Activated CD4-positive, alpha-beta T cell treated with anti-CD3 and anti-CD28 coated beads for 36 hours (primary cell): ENCODE data around the gene MAD2L2. TPM values are rescaled to one million over a fixed set of nuclear protein-coding genes. Genes with fewer than 3 reads are reported as not detected.
A peak's percentile ranks its signal among the peaks of the same experiment; 100 is the strongest.

ENCODE experiments used
- ATAC-seq: fragments of 200-7000 bp; cut with Tn5 transposase; one replicate; pipeline ENCODE4 v1.10.0; 2021; ENCODE audit warnings: mild to moderate bottlenecking, moderate library complexity
- CTCF ChIA-PET: fragments of 350-600 bp; sonication (Branson Sonifier 250); formaldehyde crosslinking; loops from one replicate; lab custom pipeline; 2021; ENCODE audit warnings: antibody characterized with exemption; lab: Charles Lee
- POLR2A ChIA-PET: fragments of 350-600 bp; sonication (Branson Sonifier 250); formaldehyde crosslinking; loops from one replicate; lab custom pipeline; 2021; ENCODE audit warnings: antibody characterized with exemption, inconsistent platforms; lab: Charles Lee
- DNase-seq: peaks from one replicate; pipeline ENCODE4 v3.0.0-alpha.2; 2020
- H3K27ac Mint-ChIP-seq: one replicate; pipeline ENCODE4 v1.8.0; 2021; ENCODE audit warnings: mixed read lengths
- H3K27me3 Mint-ChIP-seq: one replicate; pipeline ENCODE4 v1.8.0; 2021; ENCODE audit warnings: mixed read lengths
- H3K36me3 Mint-ChIP-seq: one replicate; pipeline ENCODE4 v1.8.0; 2021; ENCODE audit warnings: low read depth, mixed read lengths
- H3K4me1 Mint-ChIP-seq: one replicate; pipeline ENCODE4 v1.8.0; 2021; ENCODE audit warnings: mixed read lengths
- H3K4me3 Mint-ChIP-seq: one replicate; pipeline ENCODE4 v1.8.0; 2021; ENCODE audit warnings: mild to moderate bottlenecking, moderate library complexity, mixed read lengths
- H3K9me3 Mint-ChIP-seq: one replicate; pipeline ENCODE4 v1.8.0; 2021; ENCODE audit warnings: low read depth, mixed read lengths
- intact Hi-C, 2 experiments: fragments of 100-400 bp; cut with DNase I in 1 of 2; cut with micrococcal nuclease in 1 of 2; formaldehyde crosslinking; loops; one replicate each; pipeline versions ENCODE4 v1.14.2 to v1.15.1; 2022 to 2024; cut with DNase I, micrococcal nuclease
- total RNA-seq, 2 experiments: library from RNA; stranded (reverse); gene quantifications; one replicate each; pipeline ENCODE4 v1.2.3, GENCODE V29; 2021

The MAD2L2 gene
- total RNA-seq = 10 to 100 TPM; 70.4 to 71.5 TPM

DNA sequence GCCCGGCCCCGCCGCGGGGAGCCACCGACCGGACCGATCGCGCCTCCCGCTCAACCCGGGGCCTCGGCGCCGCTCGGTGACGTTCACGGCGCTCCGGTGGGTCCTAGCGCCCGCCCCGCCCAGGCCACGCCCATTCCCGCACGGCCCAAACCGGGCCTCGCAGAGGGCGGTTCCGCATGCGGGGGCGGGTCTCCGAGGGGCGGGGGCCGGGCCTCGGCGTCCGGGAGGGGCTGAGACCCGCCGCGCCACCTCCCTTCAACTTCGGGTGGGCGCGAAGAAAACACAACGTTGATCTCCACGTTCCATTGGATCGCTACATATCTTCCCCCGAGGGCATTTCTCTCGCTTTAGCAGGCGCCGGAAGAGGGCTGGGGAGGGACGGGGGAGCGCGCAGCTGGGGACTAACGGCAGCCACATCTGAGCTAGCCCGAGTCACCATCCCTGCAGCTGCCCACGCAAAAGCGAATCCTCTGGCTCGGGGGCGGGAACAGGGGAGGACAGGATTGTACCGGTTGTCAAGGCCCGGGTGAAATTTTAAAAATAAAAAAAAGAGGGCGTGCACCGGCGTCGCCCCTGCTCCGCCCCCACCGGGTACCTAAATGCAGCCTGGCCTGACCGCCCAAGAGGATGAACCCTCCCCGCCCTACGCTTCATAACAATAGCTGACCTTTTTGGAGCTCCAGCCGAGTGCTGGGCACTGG lies at the start of gene MAD2L2:
Gene MAD2L2, minus strand, starts transcription at position 78 of the 701 bp plus-strand sequence. CDS start 547 bp downstream, outside the sequence.
- Mint-ChIP-seq H3K27me3 (no peaks in the 10 kb centered on the region), H3K27ac (peak within 1 kb of the TSS; percentile 88), H3K4me1 (peaks cover 9% of the 10 kb centered on the region), H3K9me3 (no peaks in the 10 kb centered on the region), H3K4me3 (peak within 1 kb of the TSS; percentile 83), H3K36me3 (peaks cover 2% of the 10 kb centered on the region)
- peak; percentile 96 for DNase-seq
- peak; percentile 85 for ATAC-seq
- intact Hi-C loops = loop anchor here (1.0 to 5.0 kb wide), 15 partner anchors 17 to 1769 kb away; partner anchors contain the start of genes FBXO6 (in 2 of the 2), AGTRAP (in 1 of the 2), CLCN6 (in 1 of the 2) and CTNNBIP1 (in 1 of the 2)
- ChIA-PET POLR2A (interaction anchor here (0.6 to 1.9 kb wide), 6 partner anchors 17 to 280 kb away, joined by 3 to 10 read pairs (median 4); partner anchors contain the start of genes CLCN6, FBXO6 and MTHFR), CTCF (interaction anchor here (0.9 to 2.8 kb wide), 7 partner anchors 16 to 39 kb away, joined by 3 to 12 read pairs (median 5); partner anchors contain the start of gene FBXO6)

DNA sequence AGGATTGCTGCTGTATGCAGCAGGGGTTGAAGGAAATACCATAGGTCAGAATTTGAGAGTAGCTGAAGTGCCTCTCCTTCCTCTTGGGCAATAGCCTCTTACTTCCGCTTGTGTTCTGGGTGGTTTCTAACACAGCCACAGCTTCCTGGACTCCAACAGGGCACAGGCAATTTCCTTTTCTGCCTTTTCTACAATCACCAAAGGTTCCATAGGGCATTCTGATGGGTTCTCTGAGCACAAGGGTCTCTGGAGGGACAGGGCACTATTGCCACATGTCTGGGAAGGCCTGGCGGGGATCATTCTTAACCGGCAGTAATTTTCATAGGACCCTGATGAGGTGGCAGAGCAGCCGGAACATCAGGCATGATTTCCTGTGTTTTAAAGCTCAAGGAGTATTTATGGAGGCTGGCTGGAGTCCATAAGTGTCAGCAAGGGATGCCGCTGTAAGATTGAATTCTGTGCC lies 49.5 kb upstream of the MAD2L2 start:
- no peaks in the 10 kb centered on the region for H3K36me3 Mint-ChIP-seq
- POLR2A ChIA-PET = interaction anchor here (0.7 to 2.4 kb wide), 5 partner anchors 11 to 178 kb away, joined by 3 to 8 read pairs (median 3); no protein-coding TSS in a partner anchor
- CTCF ChIA-PET = interaction anchor here (1.3 to 2.9 kb wide), 3 partner anchors 10 to 693 kb away, joined by 4 to 20 read pairs (median 17); no protein-coding TSS in a partner anchor
- H3K27me3 Mint-ChIP-seq = no peaks in the 10 kb centered on the region
- H3K4me3 Mint-ChIP-seq = peak overlapping the region; percentile 42
- H3K27ac Mint-ChIP-seq = peak overlapping the region; percentile 77
- DNase-seq (peak; percentile 50), ATAC-seq (peak; percentile 65)
- peaks cover 46% of the 10 kb centered on the region for H3K4me1 Mint-ChIP-seq
- H3K9me3 Mint-ChIP-seq = no peaks in the 10 kb centered on the region
- intact Hi-C loops = loop anchor here (5.0 kb wide), 2 partner anchors 48 to 448 kb away; partner anchors contain the start of gene MAD2L2 (in 1 of the 2)

- intact Hi-C loops = loop anchor here (5.0 kb wide), 2 partner anchors 47 to 447 kb away; partner anchors contain the start of gene MAD2L2 (in 1 of the 2)
- H3K27ac Mint-ChIP-seq = peak overlapping the region; percentile 77
- POLR2A ChIA-PET = interaction anchor here (1.2 to 2.4 kb wide), 2 partner anchors 73 to 179 kb away, joined by 3 to 8 read pairs; no protein-coding TSS in a partner anchor
Observed at GRCh38 chr1:11729498-11730428, 48.8 kb upstream of the MAD2L2 start.

DNA sequence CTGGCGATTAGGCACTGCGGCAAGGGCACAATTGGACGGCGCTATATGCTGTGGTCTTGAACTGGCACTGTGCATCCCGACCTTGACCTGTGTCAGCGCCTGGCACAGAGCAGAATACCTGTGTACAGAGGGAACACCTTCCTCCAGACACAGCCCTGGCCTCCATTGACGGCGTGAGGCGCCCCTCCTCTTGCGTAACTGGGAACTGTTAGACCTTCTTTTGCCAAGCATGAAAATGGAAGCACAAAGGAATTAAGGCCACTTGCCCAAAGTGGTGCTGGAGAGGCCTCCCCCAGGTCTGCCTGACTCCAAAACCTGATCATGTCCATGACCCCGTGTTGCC lies 48.2 kb upstream of the MAD2L2 start:
- intact Hi-C loops = no loop called here
- CTCF ChIA-PET = interaction anchor here (0.6 kb wide), 1 partner anchor 81 kb away, joined by 3 read pairs; no protein-coding TSS in a partner anchor

More at GRCh38 chr1:11729498-11730428, 48.8 kb upstream of the MAD2L2 start:
- Mint-ChIP-seq H3K27me3 (no peaks in the 10 kb centered on the region), H3K4me3 (peak overlapping the region; percentile 42), H3K9me3 (no peaks in the 10 kb centered on the region), H3K36me3 (no peaks in the 10 kb centered on the region), H3K4me1 (peaks cover 48% of the 10 kb centered on the region)
- CTCF ChIA-PET = interaction anchor here (1.3 to 2.9 kb wide), 3 partner anchors 10 to 692 kb away, joined by 4 to 20 read pairs (median 17); no protein-coding TSS in a partner anchor
- DNase-seq (peak; percentile 24), ATAC-seq (peak; percentile 8)

DNA sequence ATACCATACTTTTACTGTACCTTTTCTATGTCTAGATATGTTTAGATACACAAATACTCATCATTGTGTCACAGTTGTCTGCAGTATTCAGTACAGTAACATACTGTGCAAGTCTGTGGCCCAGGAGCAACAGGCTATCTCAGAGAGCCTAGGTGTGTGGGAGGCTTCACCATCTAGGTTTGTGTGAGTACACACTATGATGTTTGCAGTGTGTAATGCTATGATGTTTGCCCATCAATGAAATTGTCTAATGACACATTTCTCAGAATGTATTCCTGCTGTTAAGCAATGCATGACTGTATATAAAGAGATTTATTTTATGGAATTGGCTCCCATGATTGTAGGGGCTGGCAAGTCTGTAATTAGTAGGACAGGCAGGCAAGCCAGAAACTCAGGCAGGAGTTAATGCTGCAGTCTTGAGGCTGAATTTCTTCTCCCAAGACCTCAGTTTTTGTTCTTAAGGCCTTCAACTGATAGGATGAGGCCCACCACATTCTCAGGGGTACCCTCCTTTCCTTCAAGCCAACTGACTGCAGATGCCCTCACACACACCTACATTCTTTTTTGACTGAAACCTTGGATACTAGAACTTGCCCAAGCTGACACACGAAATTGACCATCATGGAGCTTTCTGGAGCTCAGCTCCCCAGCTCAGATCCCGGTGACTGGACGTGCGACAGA lies 47.3 kb upstream of the MAD2L2 start:
- ChIA-PET POLR2A (no interaction called here), CTCF (interaction anchor here (0.6 kb wide), 1 partner anchor 80 kb away, joined by 3 read pairs; no protein-coding TSS in a partner anchor)
- DNase-seq = no peak
- no peaks in the 10 kb centered on the region for H3K9me3 Mint-ChIP-seq
- H3K36me3 Mint-ChIP-seq = no peaks in the 10 kb centered on the region
- peaks cover 47% of the 10 kb centered on the region for H3K4me1 Mint-ChIP-seq
- H3K4me3 Mint-ChIP-seq = no peak overlapping the region
- ATAC-seq = no peak
- H3K27me3 Mint-ChIP-seq = no peaks in the 10 kb centered on the region
- intact Hi-C loops = no loop called here
- no peak overlapping the region for H3K27ac Mint-ChIP-seq

More for the DNA sequence above, 48.2 kb upstream of the MAD2L2 start:
- Mint-ChIP-seq H3K36me3 (no peaks in the 10 kb centered on the region), H3K27me3 (no peaks in the 10 kb centered on the region), H3K4me3 (no peak overlapping the region), H3K9me3 (no peaks in the 10 kb centered on the region), H3K27ac (no peak overlapping the region), H3K4me1 (peaks cover 48% of the 10 kb centered on the region)
- POLR2A ChIA-PET = no interaction called here
- ATAC-seq (no peak), DNase-seq (no peak)

DNA sequence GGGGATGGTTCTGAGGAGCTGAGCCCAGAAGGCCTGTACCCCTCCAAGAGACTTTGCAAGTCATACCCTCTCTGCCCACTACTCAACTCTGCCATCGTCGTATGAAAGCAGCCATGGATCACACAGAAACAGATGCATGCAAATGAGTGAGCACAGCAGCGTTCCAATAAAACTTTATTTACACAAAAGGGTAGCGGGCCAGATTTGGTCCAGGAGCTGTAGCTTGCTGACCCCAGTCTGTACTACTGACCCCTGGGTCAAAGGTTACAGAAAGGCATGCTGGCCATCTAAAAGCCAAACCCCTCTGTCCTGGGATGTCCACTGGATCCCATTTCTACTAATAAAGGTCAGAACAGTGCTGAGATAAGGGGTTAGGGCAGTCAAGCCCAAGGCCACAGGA lies 46.2 kb upstream of the MAD2L2 start:
- no peak for DNase-seq
- intact Hi-C loops = no loop called here
- Mint-ChIP-seq H3K27ac (no peak overlapping the region), H3K27me3 (no peaks in the 10 kb centered on the region), H3K4me1 (peaks cover 38% of the 10 kb centered on the region), H3K4me3 (no peak overlapping the region), H3K9me3 (no peaks in the 10 kb centered on the region), H3K36me3 (no peaks in the 10 kb centered on the region)
- ChIA-PET POLR2A (no interaction called here), CTCF (no interaction called here)
- no peak for ATAC-seq

GRCh38 chr1:11725616-11726015 lies 44.7 kb upstream of the MAD2L2 start:
- Mint-ChIP-seq H3K27ac (no peak overlapping the region), H3K4me1 (peaks cover 24% of the 10 kb centered on the region), H3K4me3 (no peak overlapping the region), H3K27me3 (no peaks in the 10 kb centered on the region), H3K36me3 (no peaks in the 10 kb centered on the region), H3K9me3 (no peaks in the 10 kb centered on the region)
- ATAC-seq (no peak), DNase-seq (no peak)
- POLR2A ChIA-PET = no interaction called here
- CTCF ChIA-PET = interaction anchor here (1.0 to 1.2 kb wide), 3 partner anchors 12 to 579 kb away, joined by 3 to 6 read pairs (median 4); partner anchors contain the start of gene FBXO6
- intact Hi-C loops = no loop called here

DNA sequence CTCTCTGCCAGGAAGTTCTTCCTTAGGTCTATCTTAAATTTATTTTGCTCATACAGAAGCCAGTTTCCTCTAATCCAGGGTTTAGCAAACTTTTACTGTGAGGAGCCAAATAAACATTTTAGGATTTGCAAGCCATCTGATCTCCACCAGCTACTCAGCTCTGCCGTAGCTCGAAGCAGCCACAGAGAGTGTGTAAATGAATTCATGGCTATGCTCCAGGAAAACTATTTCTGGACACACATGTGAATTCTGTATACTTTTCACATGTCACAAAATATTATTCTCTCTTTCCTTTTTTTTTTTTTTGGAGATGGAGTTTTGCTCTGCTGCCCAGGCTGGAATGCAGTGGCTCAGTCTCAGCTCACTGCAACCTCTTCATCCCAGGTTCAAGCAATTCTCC lies 41.6 kb upstream of the MAD2L2 start:
- Mint-ChIP-seq H3K27me3 (no peaks in the 10 kb centered on the region), H3K27ac (no peak overlapping the region), H3K9me3 (no peaks in the 10 kb centered on the region), H3K36me3 (no peaks in the 10 kb centered on the region), H3K4me3 (no peak overlapping the region), H3K4me1 (peaks cover 21% of the 10 kb centered on the region)
- ChIA-PET CTCF (interaction anchor here (0.6 to 2.7 kb wide), 3 partner anchors 15 to 59 kb away, joined by 3 to 6 read pairs (median 4); partner anchors contain the start of gene FBXO6), POLR2A (no interaction called here)
- DNase-seq (no peak), ATAC-seq (no peak)
- intact Hi-C loops = no loop called here

- ATAC-seq (no peak), DNase-seq (no peak)
- Mint-ChIP-seq H3K4me3 (no peak overlapping the region), H3K9me3 (no peaks in the 10 kb centered on the region), H3K27me3 (no peaks in the 10 kb centered on the region), H3K27ac (no peak overlapping the region), H3K36me3 (no peaks in the 10 kb centered on the region), H3K4me1 (peaks cover 21% of the 10 kb centered on the region)
- intact Hi-C loops = no loop called here
- CTCF ChIA-PET = interaction anchor here (2.7 to 3.0 kb wide), 3 partner anchors 10 to 69 kb away, joined by 6 to 34 read pairs (median 20); partner anchors contain the start of genes FBXO2 and FBXO6
- POLR2A ChIA-PET = no interaction called here
Observed at GRCh38 chr1:11721311-11721710, 40.4 kb upstream of the MAD2L2 start.

DNA sequence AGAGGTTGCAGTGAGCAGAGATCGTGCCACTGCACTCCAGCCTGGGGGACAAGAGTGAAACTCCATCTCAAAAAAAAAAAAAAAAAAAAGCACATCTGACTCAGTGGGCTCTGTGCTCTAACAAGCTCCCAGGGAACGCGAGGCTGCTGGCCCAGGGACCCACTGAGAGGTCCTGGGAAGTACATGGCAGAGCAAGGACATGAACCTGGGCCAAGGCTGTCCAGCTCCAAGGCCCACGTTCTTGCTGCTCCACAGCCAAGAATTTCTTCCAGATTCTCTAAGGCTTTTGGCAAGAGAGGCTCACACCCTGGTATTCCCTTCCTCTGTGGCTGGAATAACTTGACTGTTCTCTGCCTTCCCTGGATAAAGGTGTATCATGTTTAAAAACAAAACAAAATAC lies 39.6 kb upstream of the MAD2L2 start:
- POLR2A ChIA-PET = no interaction called here
- H3K27me3 Mint-ChIP-seq = no peaks in the 10 kb centered on the region
- no peaks in the 10 kb centered on the region for H3K9me3 Mint-ChIP-seq
- no peak overlapping the region for H3K4me3 Mint-ChIP-seq
- ATAC-seq = no peak
- CTCF ChIA-PET = interaction anchor here (0.6 to 3.0 kb wide), 8 partner anchors 11 to 382 kb away, joined by 3 to 34 read pairs (median 17); partner anchors contain the start of genes AGTRAP, FBXO2, FBXO6 and MAD2L2
- intact Hi-C loops = no loop called here
- H3K27ac Mint-ChIP-seq = no peak overlapping the region
- no peaks in the 10 kb centered on the region for H3K36me3 Mint-ChIP-seq
- H3K4me1 Mint-ChIP-seq = peaks cover 17% of the 10 kb centered on the region
- no peak for DNase-seq
